ENCODE measurements around the gene GFER.

GFER gene

GRCh38 chr16:1968146-1968953 is 15.6 kb upstream of the GFER start:
- Histone ChIP-seq H3K4me1 (ENCODE audit: control insufficient read depth in 1 of 2, insufficient read depth in 2 of 2, low read length in 2 of 2) (peaks cover 5 to 32% of the 10 kb centered on the region in 2 donors), H3K9me3 (ENCODE audit: control insufficient read depth in 1 of 2, low read length in 2 of 2) (no peaks in the 10 kb centered on the region), H3K27me3 (ENCODE audit: low read depth, low read length) (no peaks in the 10 kb centered on the region), H3K36me3 (ENCODE audit: control insufficient read depth in 1 of 2, insufficient read depth in 2 of 2, low read length in 2 of 2) (no peaks in the 10 kb centered on the region), H3K4me3 (ENCODE audit: low read depth in 1 of 2, low read length in 2 of 2) (no peak overlapping the region), H3K27ac (ENCODE audit: low read length) (no peak overlapping the region)

GRCh38 chr16:1971796-1972489 is 12.1 kb upstream of the GFER start, which contains the start of gene TBL3:
TSS of gene TBL3 (plus strand) at chr16:1972053. CDS start at chr16:1972165, 112 bp downstream.
- Histone ChIP-seq H3K4me3 (ENCODE audit: low read depth in 1 of 2, low read length in 2 of 2) (peak within 1 kb of the TSS; percentile 85 to 98), H3K4me1 (ENCODE audit: control insufficient read depth in 1 of 2, insufficient read depth in 2 of 2, low read length in 2 of 2) (peaks cover 0 to 23% of the 10 kb centered on the region in 2 donors), H3K36me3 (ENCODE audit: control insufficient read depth in 1 of 2, insufficient read depth in 2 of 2, low read length in 2 of 2) (peaks cover 17 to 30% of the 10 kb centered on the region in 2 donors), H3K9me3 (ENCODE audit: control insufficient read depth in 1 of 2, low read length in 2 of 2) (no peaks in the 10 kb centered on the region), H3K27ac (ENCODE audit: low read length) (peak within 1 kb of the TSS; percentile 96), H3K27me3 (ENCODE audit: low read depth, low read length) (no peaks in the 10 kb centered on the region)

GRCh38 chr16:1972490-1972877 is 11.5 kb upstream of the GFER start:
- Histone ChIP-seq H3K4me3 (ENCODE audit: low read depth in 1 of 2, low read length in 2 of 2) (peak overlapping the region; percentile 85 to 98), H3K36me3 (ENCODE audit: control insufficient read depth in 1 of 2, insufficient read depth in 2 of 2, low read length in 2 of 2) (peaks cover 21 to 35% of the 10 kb centered on the region in 2 donors), H3K27me3 (ENCODE audit: low read depth, low read length) (no peaks in the 10 kb centered on the region), H3K4me1 (ENCODE audit: control insufficient read depth in 1 of 2, insufficient read depth in 2 of 2, low read length in 2 of 2) (peaks cover 0 to 23% of the 10 kb centered on the region in 2 donors), H3K9me3 (ENCODE audit: control insufficient read depth in 1 of 2, low read length in 2 of 2) (no peaks in the 10 kb centered on the region), H3K27ac (ENCODE audit: low read length) (no peak overlapping the region)

- Histone ChIP-seq H3K27me3 (ENCODE audit: low read depth, low read length) (no peaks in the 10 kb centered on the region), H3K4me1 (ENCODE audit: control insufficient read depth in 1 of 2, insufficient read depth in 2 of 2, low read length in 2 of 2) (peaks cover 0 to 23% of the 10 kb centered on the region in 2 donors), H3K9me3 (ENCODE audit: control insufficient read depth in 1 of 2, low read length in 2 of 2) (no peaks in the 10 kb centered on the region), H3K36me3 (ENCODE audit: control insufficient read depth in 1 of 2, insufficient read depth in 2 of 2, low read length in 2 of 2) (peaks cover 29 to 46% of the 10 kb centered on the region in 2 donors), H3K4me3 (ENCODE audit: low read depth in 1 of 2, low read length in 2 of 2) (no peak overlapping the region), H3K27ac (ENCODE audit: low read length) (no peak overlapping the region)
These were observed 10.4 kb upstream of the GFER start for GRCh38 chr16:1973461-1974156.

GRCh38 chr16:1974157-1975070 is 9.6 kb upstream of the GFER start:
- no peaks in the 10 kb centered on the region for H3K27me3 ChIP-seq (ENCODE audit: low read depth, low read length)
- no peak overlapping the region for H3K27ac ChIP-seq (ENCODE audit: low read length)
- H3K4me3 ChIP-seq (ENCODE audit: low read depth in 1 of 2, low read length in 2 of 2) = no peak overlapping the region
- H3K36me3 ChIP-seq (ENCODE audit: control insufficient read depth in 1 of 2, insufficient read depth in 2 of 2, low read length in 2 of 2) = peaks cover 29 to 51% of the 10 kb centered on the region in 2 donors
- H3K4me1 ChIP-seq (ENCODE audit: control insufficient read depth in 1 of 2, insufficient read depth in 2 of 2, low read length in 2 of 2) = peaks cover 0 to 23% of the 10 kb centered on the region in 2 donors
- no peaks in the 10 kb centered on the region for H3K9me3 ChIP-seq (ENCODE audit: control insufficient read depth in 1 of 2, low read length in 2 of 2)

GRCh38 chr16:1975432-1976215 is 8.4 kb upstream of the GFER start:
- peaks cover 0 to 28% of the 10 kb centered on the region in 2 donors for H3K4me1 ChIP-seq (ENCODE audit: control insufficient read depth in 1 of 2, insufficient read depth in 2 of 2, low read length in 2 of 2)
- no peak overlapping the region for H3K27ac ChIP-seq (ENCODE audit: low read length)
- H3K27me3 ChIP-seq (ENCODE audit: low read depth, low read length) = peaks cover 9% of the 10 kb centered on the region
- peaks cover 29 to 51% of the 10 kb centered on the region in 2 donors for H3K36me3 ChIP-seq (ENCODE audit: control insufficient read depth in 1 of 2, insufficient read depth in 2 of 2, low read length in 2 of 2)
- H3K9me3 ChIP-seq (ENCODE audit: control insufficient read depth in 1 of 2, low read length in 2 of 2) = no peaks in the 10 kb centered on the region
- H3K4me3 ChIP-seq (ENCODE audit: low read depth in 1 of 2, low read length in 2 of 2) = no peak overlapping the region

GRCh38 chr16:1976216-1976520 is 7.8 kb upstream of the GFER start:
- Histone ChIP-seq H3K9me3 (ENCODE audit: control insufficient read depth in 1 of 2, low read length in 2 of 2) (no peaks in the 10 kb centered on the region), H3K4me3 (ENCODE audit: low read depth in 1 of 2, low read length in 2 of 2) (no peak overlapping the region), H3K4me1 (ENCODE audit: control insufficient read depth in 1 of 2, insufficient read depth in 2 of 2, low read length in 2 of 2) (peaks cover 0 to 24% of the 10 kb centered on the region in 2 donors), H3K36me3 (ENCODE audit: control insufficient read depth in 1 of 2, insufficient read depth in 2 of 2, low read length in 2 of 2) (peaks cover 29 to 51% of the 10 kb centered on the region in 2 donors), H3K27me3 (ENCODE audit: low read depth, low read length) (peaks cover 14% of the 10 kb centered on the region), H3K27ac (ENCODE audit: low read length) (no peak overlapping the region)

GRCh38 chr16:1976951-1977874 is 6.8 kb upstream of the GFER start:
- Histone ChIP-seq H3K27me3 (ENCODE audit: low read depth, low read length) (peaks cover 24% of the 10 kb centered on the region), H3K4me3 (ENCODE audit: low read depth in 1 of 2, low read length in 2 of 2) (no peak overlapping the region), H3K9me3 (ENCODE audit: control insufficient read depth in 1 of 2, low read length in 2 of 2) (no peaks in the 10 kb centered on the region), H3K4me1 (ENCODE audit: control insufficient read depth in 1 of 2, insufficient read depth in 2 of 2, low read length in 2 of 2) (peaks cover 0 to 23% of the 10 kb centered on the region in 2 donors), H3K27ac (ENCODE audit: low read length) (no peak overlapping the region), H3K36me3 (ENCODE audit: control insufficient read depth in 1 of 2, insufficient read depth in 2 of 2, low read length in 2 of 2) (peaks cover 29 to 51% of the 10 kb centered on the region in 2 donors)

GRCh38 chr16:1977875-1978268 is 6.1 kb upstream of the GFER start:
- H3K4me1 ChIP-seq (ENCODE audit: control insufficient read depth in 1 of 2, insufficient read depth in 2 of 2, low read length in 2 of 2) = peaks cover under 1 to 16% of the 10 kb centered on the region in 2 donors
- H3K9me3 ChIP-seq (ENCODE audit: control insufficient read depth in 1 of 2, low read length in 2 of 2) = no peaks in the 10 kb centered on the region
- peaks cover 28% of the 10 kb centered on the region for H3K27me3 ChIP-seq (ENCODE audit: low read depth, low read length)
- H3K4me3 ChIP-seq (ENCODE audit: low read depth in 1 of 2, low read length in 2 of 2) = no peak overlapping the region
- H3K27ac ChIP-seq (ENCODE audit: low read length) = no peak overlapping the region
- H3K36me3 ChIP-seq (ENCODE audit: control insufficient read depth in 1 of 2, insufficient read depth in 2 of 2, low read length in 2 of 2) = peaks cover 29 to 51% of the 10 kb centered on the region in 2 donors
